Activated T-cell treated with anti-CD3 and anti-CD28 coated beads for 1 hour (primary cell): ENCODE results near the gene CLK4.

Experiments
- DNase-seq: peaks from one replicate; pipeline ENCODE4 v3.0.0-alpha.2; 2020; ENCODE audit warnings: low read depth

CLK4 gene

DNA sequence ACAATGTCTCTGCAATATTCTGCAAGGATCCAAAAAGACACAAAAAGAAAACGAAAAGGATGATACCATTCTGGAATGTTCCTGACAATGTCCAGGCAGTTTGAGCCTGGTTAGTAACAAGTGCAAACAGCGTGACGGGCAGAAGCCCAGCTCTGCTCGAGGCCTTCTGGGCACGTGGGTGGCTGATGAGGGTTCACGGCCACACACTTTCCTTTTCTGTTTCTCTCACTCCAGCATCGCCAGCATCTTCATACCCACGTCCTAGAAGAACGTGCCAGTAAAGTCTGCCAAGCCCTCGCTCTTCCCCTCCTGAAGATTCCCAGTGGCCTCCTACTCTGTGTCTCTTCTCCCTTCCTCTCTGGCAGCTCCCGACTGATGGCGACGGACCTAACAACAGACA lies 73.3 kb downstream of the CLK4 start:
- no peak for DNase-seq
